Measurements from ENCODE around the gene GRIN2A.
A peak's percentile ranks its signal among the peaks of the same experiment; 100 is the strongest.

Gene GRIN2A

GRCh38 chr16:9736547-9736946 is 445.7 kb downstream of the GRIN2A start:
- no peak for DNase-seq

GRCh38 chr16:9723136-9723535 is 459.1 kb downstream of the GRIN2A start:
- DNase-seq = no peak

GRCh38 chr16:9713907-9714306 is 468.3 kb downstream of the GRIN2A start:
- DNase-seq = no peak

- DNase-seq = no peak
These were observed 469.1 kb downstream of the GRIN2A start for GRCh38 chr16:9713156-9713555.

GRCh38 chr16:9708972-9709620 is 473.1 kb downstream of the GRIN2A start:
- DNase-seq = no peak

- DNase-seq = peak; percentile 1
These were observed 475.9 kb downstream of the GRIN2A start for GRCh38 chr16:9706217-9706836.

GRCh38 chr16:9703731-9704130 is 478.5 kb downstream of the GRIN2A start:
- DNase-seq = no peak

Measured in hematopoietic multipotent progenitor cell treated with erythropoietin and hydrocortisone succinate and interleukin-3 and kit ligand, for 6 days (in vitro differentiated cells).